Fibroblast of lung (primary cell): ENCODE data around the gene TMEM116. TPM values are rescaled to one million over a fixed set of nuclear protein-coding genes. Genes with fewer than 3 reads are reported as not detected.

Experiments
- DNase-seq, 2 donors: peaks; one replicate each; pipeline versions ENCODE4 v3.0.0 to v3.0.0-alpha.2; 2010; ENCODE audit warnings: low read depth in 2 of 2
- H2AFZ ChIP-seq: 2 replicates; pipeline ENCODE4 v1.5.1; 2012; ENCODE audit warnings: low read length, control low read depth, inconsistent platforms
- H3K27ac ChIP-seq: 2 replicates; pipeline ENCODE4 v1.5.1; 2011; ENCODE audit warnings: low read length, control low read depth; ENCODE audit not compliant: insufficient read depth
- H3K27me3 ChIP-seq: 2 replicates; pipeline ENCODE4 v1.5.1; 2011; ENCODE audit warnings: mild to moderate bottlenecking, low read length; ENCODE audit not compliant: control insufficient read depth, insufficient read depth
- H3K36me3 ChIP-seq: 2 replicates; pipeline ENCODE4 v1.5.1; 2011; ENCODE audit warnings: low read length; ENCODE audit not compliant: control insufficient read depth, insufficient read depth
- H3K4me1 ChIP-seq: 2 replicates; pipeline ENCODE4 v1.5.1; 2011; ENCODE audit warnings: low read length; ENCODE audit not compliant: control insufficient read depth, insufficient read depth; ENCODE audit errors: extremely low read depth
- H3K4me2 ChIP-seq: 2 replicates; pipeline ENCODE4 v1.5.1; 2011; ENCODE audit warnings: low read length, control low read depth; ENCODE audit not compliant: insufficient read depth; ENCODE audit errors: extremely low read depth
- H3K4me3 ChIP-seq, 4 experiments: fragments of 200-600 bp in 1 of 4; sonication (generic) in 1 of 4; replicated peaks in 1 of 4; 2 replicates each; pipeline ENCODE4 v1.5.1; 2011 to 2016; ENCODE audit warnings: low read length in 4 of 4, low read depth in 3 of 4, mild to moderate bottlenecking in 3 of 4, control low read depth in 2 of 4, inconsistent platforms in 1 of 4, mixed read lengths in 1 of 4; ENCODE audit not compliant: insufficient read depth in 1 of 4; ENCODE audit errors: control extremely low read depth in 1 of 4
- H3K79me2 ChIP-seq: 2 replicates; pipeline ENCODE4 v1.5.1; 2012; ENCODE audit warnings: mild to moderate bottlenecking, low read length, inconsistent platforms; ENCODE audit not compliant: control insufficient read depth, insufficient read depth
- H3K9ac ChIP-seq: 2 replicates; pipeline ENCODE4 v1.5.1; 2011; ENCODE audit warnings: mild to moderate bottlenecking, low read length, control low read depth; ENCODE audit not compliant: insufficient read depth
- H3K9me3 ChIP-seq: 2 replicates; pipeline ENCODE4 v1.5.1; 2012; ENCODE audit warnings: low read depth, low read length; ENCODE audit not compliant: control insufficient read depth, insufficient read depth
- H4K20me1 ChIP-seq: 2 replicates; pipeline ENCODE4 v1.5.1; 2011; ENCODE audit warnings: low read length; ENCODE audit not compliant: control insufficient read depth, insufficient read depth; ENCODE audit errors: extremely low read depth
- CTCF ChIP-seq, 2 donors: IDR thresholded peaks in 1 of 2; conservative IDR thresholded peaks in 1 of 2; 1 replicate in 1 of 2; 2 replicates in 1 of 2; pipeline ENCODE4 v1.5.1; 2011 to 2012; ENCODE audit warnings: low read length in 2 of 2, control low read depth in 1 of 2, inconsistent platforms in 1 of 2, low read depth in 1 of 2, mild to moderate bottlenecking in 1 of 2
- EZH2 ChIP-seq: IDR thresholded peaks from 2 replicates; pipeline ENCODE4 v1.5.1; 2012; ENCODE audit warnings: low read length, control low read depth, mild to moderate bottlenecking; ENCODE audit errors: missing control alignments
- polyA plus RNA-seq, 2 donors: library from polyadenylated mRNA; depleted of rRNA in 1 of 2; stranded (reverse) in 1 of 2; unstranded in 1 of 2; fragments of >200 nt; gene quantifications; 2 replicates each; pipeline ENCODE4 v1.2.1, GENCODE V29; 2011 to 2012; ENCODE audit warnings: missing spikeins in 1 of 2
- total RNA-seq: library from RNA; depleted of rRNA; stranded (reverse); fragments of >200 nt; gene quantifications from 2 replicates; pipeline ENCODE4 v1.2.1, GENCODE V29; 2014

Gene TMEM116
- total and polyA plus RNA-seq, 2 donors (not counting 1 experiment from before 2014, with no cell fraction given): 7.8 to 21.8 TPM

- TF ChIP-seq CTCF (conservative IDR thresholded peaks at IDR 0.05 in 1 of 2, IDR thresholded peaks at IDR 0.05 in 1 of 2; ENCODE audit: low read depth in 1 of 2, low read length in 2 of 2) (no peak), EZH2 (no peak)
- Histone ChIP-seq H3K9me3 (no peaks in the 10 kb centered on the region), H3K36me3 (no peaks in the 10 kb centered on the region), H3K79me2 (no peaks in the 10 kb centered on the region), H3K4me2 (no peak overlapping the region), H3K9ac (no peak overlapping the region), H4K20me1 (no peaks in the 10 kb centered on the region), H3K4me3 (no peak overlapping the region), H3K27me3 (no peaks in the 10 kb centered on the region), H3K4me1 (no peaks in the 10 kb centered on the region), H2AFZ (no peak overlapping the region), H3K27ac (no peak overlapping the region)
- DNase-seq: no peak
These were observed 32.4 kb downstream of the TMEM116 start for GRCh38 chr12:111980598-111980997.

- no peak overlapping the region for H3K4me3 ChIP-seq
- H3K4me2 ChIP-seq: no peak overlapping the region
- TF ChIP-seq CTCF (conservative IDR thresholded peaks at IDR 0.05 in 1 of 2, IDR thresholded peaks at IDR 0.05 in 1 of 2; ENCODE audit: low read depth in 1 of 2, low read length in 2 of 2) (no peak), EZH2 (no peak)
- H3K9me3 ChIP-seq: no peaks in the 10 kb centered on the region
- no peaks in the 10 kb centered on the region for H3K27me3 ChIP-seq
- H4K20me1 ChIP-seq: no peaks in the 10 kb centered on the region
- H3K9ac ChIP-seq: no peak overlapping the region
- no peaks in the 10 kb centered on the region for H3K79me2 ChIP-seq
- DNase-seq: no peak
- no peak overlapping the region for H2AFZ ChIP-seq
- H3K27ac ChIP-seq: no peak overlapping the region
- no peaks in the 10 kb centered on the region for H3K4me1 ChIP-seq
- H3K36me3 ChIP-seq: no peaks in the 10 kb centered on the region
These were observed 34.4 kb downstream of the TMEM116 start for GRCh38 chr12:111978545-111978944.

- H3K4me3 ChIP-seq: no peak overlapping the region
- H3K9me3 ChIP-seq: no peaks in the 10 kb centered on the region
- no peak overlapping the region for H3K27ac ChIP-seq
- no peak overlapping the region for H2AFZ ChIP-seq
- DNase-seq: no peak
- H3K36me3 ChIP-seq: no peaks in the 10 kb centered on the region
- no peaks in the 10 kb centered on the region for H3K4me1 ChIP-seq
- no peaks in the 10 kb centered on the region for H4K20me1 ChIP-seq
- no peak for TF ChIP-seq CTCF (conservative IDR thresholded peaks at IDR 0.05 in 1 of 2, IDR thresholded peaks at IDR 0.05 in 1 of 2; ENCODE audit: low read depth in 1 of 2, low read length in 2 of 2)
- no peak for TF ChIP-seq EZH2
- no peaks in the 10 kb centered on the region for H3K79me2 ChIP-seq
- no peak overlapping the region for H3K4me2 ChIP-seq
- H3K27me3 ChIP-seq: no peaks in the 10 kb centered on the region
- no peak overlapping the region for H3K9ac ChIP-seq
These were observed 36.1 kb downstream of the TMEM116 start for GRCh38 chr12:111976860-111977259.
